ENCODE measurements around the gene RGS17.
"Not testable (repeated sequence)": the region's sequence is repeated elsewhere in the genome, so short reads cannot be mapped to it uniquely, and the experiment has no call there.

RGS17 gene, protein sequence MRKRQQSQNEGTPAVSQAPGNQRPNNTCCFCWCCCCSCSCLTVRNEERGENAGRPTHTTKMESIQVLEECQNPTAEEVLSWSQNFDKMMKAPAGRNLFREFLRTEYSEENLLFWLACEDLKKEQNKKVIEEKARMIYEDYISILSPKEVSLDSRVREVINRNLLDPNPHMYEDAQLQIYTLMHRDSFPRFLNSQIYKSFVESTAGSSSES

GRCh38 chr6:153131037-153131981, at the start of gene RGS17:
Gene RGS17, minus strand, starts transcription at chr6:153131282. Its CDS starts 87,264 bp downstream, at chr6:153044018.
- peak in 4 of 6 experiments; percentile 6 to 11 (median 8) for DNase-seq

DNA sequence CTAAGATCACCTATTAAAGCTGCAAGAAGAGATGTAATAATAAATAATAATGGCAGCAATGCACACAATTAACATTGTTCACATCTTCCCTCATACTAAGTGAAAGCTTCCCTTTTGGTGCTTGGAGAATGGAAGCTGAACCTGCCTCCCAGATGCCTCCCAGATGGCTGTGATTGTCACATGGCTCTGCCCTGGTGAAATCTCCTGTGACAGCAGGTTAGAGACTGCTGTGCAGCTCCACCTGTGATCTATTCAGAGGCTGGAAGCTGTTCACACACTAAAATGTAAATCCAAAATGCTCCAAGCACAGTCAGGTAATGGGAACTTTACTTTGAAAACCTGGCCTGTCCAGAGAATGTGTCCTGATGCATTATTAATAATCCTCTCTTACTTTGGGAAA, 41.7 kb upstream of the RGS17 start:
- DNase-seq, result no peak

DNA sequence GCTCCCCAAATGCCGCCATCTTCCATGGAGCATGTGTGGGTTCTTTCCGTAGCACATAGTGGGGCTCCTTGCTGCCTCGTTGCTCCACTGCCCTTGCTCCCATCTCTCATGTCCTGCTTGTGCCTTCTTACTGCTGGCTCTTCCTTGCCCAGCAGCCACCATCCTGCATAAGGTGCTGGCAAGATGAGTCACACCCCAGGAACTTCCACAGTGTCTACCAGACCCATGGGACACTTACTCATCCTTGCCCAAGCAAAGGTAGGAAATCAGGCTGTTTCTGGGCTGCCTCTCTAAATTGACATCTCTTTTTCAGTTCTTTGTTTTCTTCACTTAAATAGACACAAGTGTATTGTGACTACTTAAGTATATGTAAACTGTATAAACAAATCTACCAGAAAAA, 39.4 kb upstream of the RGS17 start:
- no peak for DNase-seq

DNA sequence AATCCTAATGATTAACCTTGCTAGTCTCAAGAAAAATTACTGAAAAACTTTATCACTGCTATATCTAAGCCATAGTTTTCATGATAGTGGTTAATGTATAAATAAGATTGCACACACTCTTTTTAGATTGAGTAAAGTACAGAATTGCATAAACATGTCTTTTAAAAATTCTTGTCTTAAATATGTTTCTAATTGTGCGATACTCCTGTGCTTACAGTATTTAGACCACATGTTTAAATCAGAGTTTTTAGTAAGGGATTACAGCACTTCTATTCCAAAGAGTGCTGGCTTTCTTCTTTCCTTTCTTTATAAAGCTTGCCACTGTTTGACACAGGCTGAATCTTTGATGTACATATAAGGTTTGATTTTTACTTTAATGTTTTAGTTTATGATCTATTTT, 36.8 kb upstream of the RGS17 start:
- DNase-seq, result no peak

DNA sequence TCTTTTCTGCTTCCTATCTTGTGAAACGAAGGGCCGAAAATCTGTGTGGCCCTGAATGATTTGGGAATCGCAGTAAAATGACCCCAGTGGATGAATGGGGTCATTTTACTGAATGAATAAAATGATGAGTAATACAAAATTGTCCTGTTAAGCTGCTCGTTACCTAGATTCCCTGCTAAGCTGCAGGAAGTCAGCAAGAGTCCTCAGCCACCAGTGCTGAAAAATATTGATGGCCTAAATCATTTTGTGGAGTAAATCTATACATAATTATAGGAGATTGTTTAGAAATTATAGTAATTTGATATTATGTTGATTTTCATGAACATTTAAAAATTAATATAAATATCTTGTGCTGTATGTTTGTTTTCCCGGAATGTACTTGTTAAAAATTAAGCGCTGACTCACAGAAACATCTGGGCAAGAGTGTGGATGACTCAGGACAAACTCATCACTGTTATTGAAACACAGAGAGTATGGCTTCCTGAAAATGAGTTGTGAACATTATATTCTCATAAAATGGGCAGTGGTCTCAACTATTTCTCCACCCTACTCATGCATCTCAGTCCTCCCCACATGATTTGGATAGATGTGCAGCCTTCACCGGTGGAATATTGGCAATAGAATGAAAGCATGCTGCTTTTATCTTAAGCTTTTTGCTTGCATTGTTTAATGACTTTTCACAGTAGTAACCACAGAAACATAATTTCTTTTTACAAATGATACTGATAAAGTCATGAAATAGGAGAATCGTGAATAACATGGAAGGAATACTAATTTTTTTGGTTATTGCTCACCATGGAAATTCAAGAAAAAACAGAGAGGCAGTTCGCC, 36.2 kb upstream of the RGS17 start:
- DNase-seq, result no peak

- no peak for DNase-seq
Measured at GRCh38 chr6:153162646-153163045, 31.6 kb upstream of the RGS17 start.

- no peak for DNase-seq
Measured at GRCh38 chr6:153162172-153162571, 31.1 kb upstream of the RGS17 start.

DNA sequence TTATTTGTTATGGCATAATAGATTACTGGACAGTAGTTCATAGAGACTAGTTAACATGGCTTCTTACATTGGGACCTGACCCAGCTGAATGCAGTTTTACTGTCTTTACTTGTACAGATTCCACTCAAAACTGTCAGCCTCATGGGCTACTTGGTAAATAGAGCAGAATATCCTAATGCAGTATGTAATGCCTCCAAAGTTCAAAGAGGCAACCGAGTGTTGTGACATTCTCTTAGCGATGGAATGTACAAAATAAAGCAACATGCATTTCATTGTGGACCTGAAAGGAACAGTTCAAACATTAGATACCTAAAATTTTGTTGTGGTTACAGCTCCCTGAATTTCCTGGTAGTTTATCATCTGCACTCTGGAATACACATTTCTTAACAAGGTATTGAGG, 29.1 kb upstream of the RGS17 start:
- no peak for DNase-seq

GRCh38 chr6:153150752-153151440, 19.8 kb upstream of the RGS17 start:
- DNase-seq, result no peak

DNA sequence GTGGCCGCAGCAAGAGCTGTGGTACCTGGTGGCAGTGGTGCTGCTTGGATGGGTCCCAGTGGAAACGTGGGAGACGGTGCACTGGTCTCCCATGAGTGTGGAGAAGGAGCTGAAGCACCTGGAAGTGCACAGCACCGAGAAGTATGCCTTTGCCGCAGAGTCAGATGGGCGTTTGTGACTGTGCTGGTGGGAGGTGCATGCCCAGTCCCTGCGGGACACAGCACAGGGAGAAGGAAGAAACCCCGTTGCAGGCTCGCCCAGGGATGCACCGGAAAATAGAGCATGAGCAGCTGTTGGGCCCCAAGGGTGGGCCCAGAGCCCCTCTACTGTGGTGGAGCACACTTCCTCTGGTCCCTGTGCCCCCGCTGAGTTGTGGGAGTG, 19.3 kb upstream of the RGS17 start:
- DNase-seq, result no peak

- no peak for DNase-seq
Measured at GRCh38 chr6:153149891-153150290, 18.8 kb upstream of the RGS17 start.

- DNase-seq, result no peak
Measured at GRCh38 chr6:153146413-153146812, 15.3 kb upstream of the RGS17 start.

- no peak for DNase-seq
Measured at GRCh38 chr6:153145591-153145990, 14.5 kb upstream of the RGS17 start.

DNA sequence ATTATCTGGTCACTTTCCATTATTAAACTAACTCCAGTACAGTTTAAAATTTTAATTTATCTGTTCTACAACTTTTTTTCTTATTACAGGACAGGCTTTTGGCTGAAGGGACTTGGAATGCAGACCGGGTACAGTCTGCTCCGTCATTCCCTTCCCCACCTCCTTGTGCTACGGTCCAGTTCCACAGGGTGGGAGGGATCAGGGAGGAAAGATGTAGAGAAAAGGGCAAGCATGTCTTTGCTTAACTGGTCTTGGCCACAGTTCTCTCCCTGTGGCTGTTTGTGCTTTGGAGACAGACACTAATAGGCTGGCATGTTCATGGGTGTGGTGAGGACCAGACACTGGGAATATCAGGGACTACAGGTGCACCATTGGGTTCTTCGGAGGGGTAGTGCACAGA, 12.1 kb upstream of the RGS17 start:
- DNase-seq, result no peak

GRCh38 chr6:153140299-153140698, 9.2 kb upstream of the RGS17 start:
- no peak for DNase-seq

GRCh38 chr6:153138930-153139329, 7.8 kb upstream of the RGS17 start:
- no peak for DNase-seq

DNA sequence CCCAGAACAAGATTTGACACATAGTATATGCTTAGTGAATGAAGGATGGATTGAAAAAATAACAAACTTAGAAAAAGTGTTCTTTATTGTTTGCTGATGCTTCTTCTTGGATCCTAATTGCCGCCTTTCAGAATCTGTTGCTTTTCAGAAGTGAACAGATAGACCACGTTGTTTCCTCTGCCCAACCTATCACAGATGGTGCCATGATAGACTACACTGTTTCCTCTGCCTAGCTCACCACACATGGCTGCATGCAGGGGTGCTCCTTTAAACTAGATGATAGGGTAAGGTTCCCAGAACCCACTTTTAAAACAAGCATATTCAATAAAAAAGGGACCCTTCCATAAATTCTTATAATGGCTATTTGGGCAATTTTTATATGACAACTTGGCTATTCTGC, 4.6 kb upstream of the RGS17 start:
- no peak for DNase-seq

- DNase-seq, result not testable (repeated sequence)
Measured at GRCh38 chr6:153133667-153134066, 2.6 kb upstream of the RGS17 start.

GRCh38 chr6:153130515-153131036, 506 bp downstream of the RGS17 start:
- no peak for DNase-seq

DNA sequence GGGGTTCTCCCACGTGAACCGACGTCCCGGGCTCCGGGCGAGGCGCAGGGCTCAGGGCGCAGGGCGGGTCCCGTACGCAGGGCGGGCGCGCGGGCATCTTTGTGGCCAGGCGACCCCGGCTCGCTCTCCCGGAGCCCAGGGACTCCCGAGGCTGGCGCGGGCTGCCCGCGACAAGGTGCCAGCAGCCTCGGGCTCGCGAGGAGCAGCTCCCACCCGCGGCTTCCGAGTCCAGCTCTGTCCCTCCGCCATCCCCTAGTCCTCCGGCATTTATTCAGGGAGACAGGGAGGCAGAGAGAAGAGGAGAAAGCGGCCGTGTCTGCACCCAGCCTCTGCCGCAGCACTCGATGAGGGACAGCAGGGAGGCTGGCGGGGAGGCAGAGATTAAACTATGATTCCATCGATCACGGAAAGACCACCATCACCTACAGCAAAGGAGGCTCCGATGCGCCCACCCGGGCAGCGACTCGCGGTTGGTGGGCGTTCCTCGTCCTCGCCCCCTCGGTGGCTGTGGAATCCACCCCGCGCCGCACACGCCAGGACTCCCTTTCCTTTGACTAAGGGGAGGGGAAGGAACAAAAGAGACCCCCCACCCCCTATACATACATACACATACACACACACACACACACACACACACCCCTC, 1.1 kb downstream of the RGS17 start:
- DNase-seq, result no peak

DNA sequence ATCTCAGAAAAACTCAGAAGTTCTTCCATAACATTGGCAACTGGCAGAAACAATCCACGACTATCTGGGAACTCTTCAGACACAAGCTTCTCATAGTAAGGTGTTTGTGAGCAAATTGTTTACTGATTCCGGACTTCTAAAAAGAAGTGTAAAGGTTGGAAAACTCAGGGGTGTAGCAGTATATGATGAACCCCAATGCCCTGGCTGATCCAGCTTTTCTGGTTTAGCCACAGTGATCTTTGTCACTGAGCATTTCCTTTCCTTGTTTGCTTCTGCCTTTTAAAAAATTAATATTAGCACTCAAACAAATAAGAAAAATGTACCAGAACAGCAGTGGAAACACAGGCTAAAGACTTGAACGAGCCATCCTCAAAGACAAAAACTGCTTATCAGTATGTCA, 4.9 kb downstream of the RGS17 start:
- DNase-seq, result no peak

GRCh38 chr6:153125032-153125431, 6.0 kb downstream of the RGS17 start:
- no peak for DNase-seq
